Liver (tissue), 9 donors: ENCODE measurements around the gene CIITA. TPM values are rescaled to one million over a fixed set of nuclear protein-coding genes. Genes with fewer than 3 reads are reported as not detected.
A peak's percentile ranks its signal among the peaks of the same experiment; 100 is the strongest.

ENCODE experiments used
- DNase-seq: peaks from one replicate; pipeline ENCODE4 v3.0.0-alpha.2; 2017; ENCODE audit warnings: low spot score
- H3K27ac ChIP-seq, 2 donors: one replicate each; pipeline ENCODE4 v1.7.0; 2013; ENCODE audit warnings: inconsistent platforms in 2 of 2, low read length in 2 of 2, control low read depth in 1 of 2, low read depth in 1 of 2, mild to moderate bottlenecking in 1 of 2
- H3K27me3 ChIP-seq, 4 donors: one replicate each; pipeline versions ENCODE4 v1.6.1 to v1.7.0; 2013; ENCODE audit warnings: low read length in 3 of 4, inconsistent platforms in 1 of 4, mild to moderate bottlenecking in 1 of 4, moderate library complexity in 1 of 4; ENCODE audit not compliant: control insufficient read depth in 4 of 4, insufficient read depth in 4 of 4
- H3K36me3 ChIP-seq, 4 donors: one replicate each; pipeline versions ENCODE4 v1.6.1 to v1.7.0; 2013; ENCODE audit warnings: low read length in 3 of 4, mild to moderate bottlenecking in 3 of 4, low read depth in 1 of 4, moderate library complexity in 1 of 4; ENCODE audit not compliant: control insufficient read depth in 4 of 4, insufficient read depth in 3 of 4
- H3K4me1 ChIP-seq, 4 donors: one replicate each; pipeline versions ENCODE4 v1.6.1 to v1.7.0; 2013; ENCODE audit warnings: low read length in 3 of 4, mild to moderate bottlenecking in 3 of 4, moderate library complexity in 1 of 4; ENCODE audit not compliant: control insufficient read depth in 4 of 4, insufficient read depth in 4 of 4
- H3K4me3 ChIP-seq, 3 donors: one replicate each; pipeline versions ENCODE4 v1.6.1 to v1.7.0; 2013; ENCODE audit warnings: low read length in 3 of 3, control low read depth in 1 of 3, low read depth in 1 of 3, mild to moderate bottlenecking in 1 of 3
- H3K9ac ChIP-seq, 2 donors: one replicate each; pipeline ENCODE4 v1.7.0; 2013; ENCODE audit warnings: low read length in 2 of 2, mild to moderate bottlenecking in 2 of 2, moderate library complexity in 2 of 2, control low read depth in 1 of 2, low read depth in 1 of 2
- H3K9me3 ChIP-seq, 4 donors: one replicate each; pipeline versions ENCODE4 v1.6.1 to v1.7.0; 2013; ENCODE audit warnings: low read length in 3 of 4; ENCODE audit not compliant: control insufficient read depth in 4 of 4
- ATF3 ChIP-seq: IDR thresholded peaks from 2 replicates; pipeline ENCODE4 v1.6.1; 2016; ENCODE audit warnings: antibody characterized with exemption
- GABPA ChIP-seq, 2 donors: IDR thresholded peaks in 1 of 2; conservative IDR thresholded peaks in 1 of 2; 2 replicates each; pipeline ENCODE4 v1.6.1; 2016; ENCODE audit warnings: antibody characterized with exemption in 2 of 2, mild to moderate bottlenecking in 1 of 2, moderate library complexity in 1 of 2
- HNF4A ChIP-seq, 2 donors: conservative IDR thresholded peaks; 2 replicates each; pipeline ENCODE4 v1.6.1; 2016; ENCODE audit warnings: antibody characterized with exemption in 2 of 2, mild to moderate bottlenecking in 2 of 2
- HNF4G ChIP-seq: IDR thresholded peaks from 2 replicates; pipeline ENCODE4 v1.6.1; 2016; ENCODE audit warnings: antibody characterized with exemption
- JUND ChIP-seq, 2 donors: IDR thresholded peaks; 2 replicates each; pipeline ENCODE4 v1.6.1; 2016; ENCODE audit warnings: antibody characterized with exemption in 2 of 2
- NR2F2 ChIP-seq: IDR thresholded peaks from 2 replicates; pipeline ENCODE4 v1.6.1; 2016; ENCODE audit warnings: antibody characterized with exemption
- SP1 ChIP-seq: IDR thresholded peaks from 2 replicates; pipeline ENCODE4 v1.6.1; 2018; ENCODE audit warnings: antibody characterized with exemption, mild to moderate bottlenecking
- TAF1 ChIP-seq: conservative IDR thresholded peaks from 2 replicates; pipeline ENCODE4 v1.6.1; 2016; ENCODE audit warnings: antibody characterized with exemption, mild to moderate bottlenecking
- YY1 ChIP-seq: IDR thresholded peaks from 2 replicates; pipeline ENCODE4 v1.6.1; 2016; ENCODE audit warnings: antibody characterized with exemption, mild to moderate bottlenecking
- ZBTB33 ChIP-seq: IDR thresholded peaks from 2 replicates; pipeline ENCODE4 v1.6.1; 2016; ENCODE audit warnings: antibody characterized with exemption
- WGBS: extraction: QIAGEN DNeasy Blood & Tissue Kit; methylation state at CpG from one replicate; pipeline ENCODE4 v1.1.7; 2013; 5-methylcytosine and 5-hydroxymethylcytosine counted together
- polyA plus RNA-seq, 2 donors: library from polyadenylated mRNA; stranded (reverse) in 1 of 2; unstranded in 1 of 2; fragments of 200-250 nt in 1 of 2; fragments of >200 nt in 1 of 2; fragmentation: Nextera tagmentation in 1 of 2; extraction: Ambion mirVana in 1 of 2; gene quantifications; one replicate each; pipeline versions ENCODE4 v1.2.1 to v1.2.3, GENCODE V29; 2013 to 2015
- total RNA-seq, 2 donors: library from RNA; depleted of rRNA; stranded (reverse); fragments of >200 nt; gene quantifications; one replicate each; pipeline ENCODE4 v1.2.3, GENCODE V29; 2014
- TF ChIP-seq, protein P1 (sequence below): IDR thresholded peaks from 2 replicates; pipeline ENCODE4 v1.6.1; 2016; ENCODE audit warnings: antibody characterized with exemption
- TF ChIP-seq, protein P2 (sequence below): IDR thresholded peaks from 2 replicates; pipeline ENCODE4 v1.6.1; 2016; ENCODE audit warnings: antibody characterized with exemption, mild to moderate bottlenecking
- donor health status: healthy.
- donor health status: healthy.
- donor health status: healthy.
- donor health status: healthy.
- donor health status: healthy.

CIITA gene
- total and polyA plus RNA-seq, 4 donors: 1.6 to 4.2 (median 2.2) TPM

DNA sequence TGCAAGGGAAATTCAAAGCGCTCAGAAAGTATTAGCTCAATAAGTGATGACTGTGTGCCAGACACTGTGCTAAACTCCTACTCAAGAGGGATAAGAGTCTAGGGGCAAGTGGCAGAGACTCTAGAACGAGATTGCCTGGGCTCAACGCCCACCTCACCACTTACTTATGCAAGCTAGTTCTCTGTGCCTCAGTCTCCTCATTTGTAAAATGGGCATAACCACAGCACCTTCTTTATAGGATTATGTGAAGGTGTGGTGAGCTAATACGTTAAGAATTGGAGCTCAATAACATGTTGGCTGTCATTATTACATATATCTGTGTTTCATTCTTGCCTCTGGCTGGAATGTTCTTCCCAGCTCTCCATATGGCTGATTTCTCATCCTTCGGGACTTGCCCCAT is 49.9 kb downstream of the CIITA start:
- TF ChIP-seq NR2F2: no peak
- no peak for TF ChIP-seq JUND (IDR thresholded peaks at IDR 0.05)
- no peak for TF ChIP-seq ATF3
- TF ChIP-seq, protein P1, sequence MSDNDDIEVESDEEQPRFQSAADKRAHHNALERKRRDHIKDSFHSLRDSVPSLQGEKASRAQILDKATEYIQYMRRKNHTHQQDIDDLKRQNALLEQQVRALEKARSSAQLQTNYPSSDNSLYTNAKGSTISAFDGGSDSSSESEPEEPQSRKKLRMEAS: no peak
- no peak for TF ChIP-seq GABPA (IDR thresholded peaks at IDR 0.05 in 1 of 2, conservative IDR thresholded peaks at IDR 0.05 in 1 of 2)
- TF ChIP-seq SP1: no peak
- TF ChIP-seq HNF4A (conservative IDR thresholded peaks at IDR 0.05): no peak
- TF ChIP-seq ZBTB33: no peak
- Histone ChIP-seq H3K27ac (peak overlapping the region in 1 of 2 donors; percentile 15), H3K4me1 (peaks cover 19 to 95% (median 79%) of the 10 kb centered on the region in 4 donors), H3K4me3 (peak overlapping the region in 1 of 3 donors; percentile 14), H3K9ac (no peak overlapping the region), H3K9me3 (no peaks in the 10 kb centered on the region), H3K36me3 (peaks cover 1 to 9% (median 4%) of the 10 kb centered on the region in 4 donors), H3K27me3 (no peaks in the 10 kb centered on the region)
- DNase-seq: no peak
- 76% methylated on average over 5 of the region's 5 CpGs for WGBS

GRCh38 chr16:10927497-10928112 is 50.6 kb downstream of the CIITA start:
- TF ChIP-seq GABPA (IDR thresholded peaks at IDR 0.05 in 1 of 2, conservative IDR thresholded peaks at IDR 0.05 in 1 of 2) (no peak), TAF1 (no peak), HNF4A (conservative IDR thresholded peaks at IDR 0.05) (no peak), HNF4G (no peak), YY1 (no peak), ZBTB33 (no peak)
- TF ChIP-seq, protein P2, sequence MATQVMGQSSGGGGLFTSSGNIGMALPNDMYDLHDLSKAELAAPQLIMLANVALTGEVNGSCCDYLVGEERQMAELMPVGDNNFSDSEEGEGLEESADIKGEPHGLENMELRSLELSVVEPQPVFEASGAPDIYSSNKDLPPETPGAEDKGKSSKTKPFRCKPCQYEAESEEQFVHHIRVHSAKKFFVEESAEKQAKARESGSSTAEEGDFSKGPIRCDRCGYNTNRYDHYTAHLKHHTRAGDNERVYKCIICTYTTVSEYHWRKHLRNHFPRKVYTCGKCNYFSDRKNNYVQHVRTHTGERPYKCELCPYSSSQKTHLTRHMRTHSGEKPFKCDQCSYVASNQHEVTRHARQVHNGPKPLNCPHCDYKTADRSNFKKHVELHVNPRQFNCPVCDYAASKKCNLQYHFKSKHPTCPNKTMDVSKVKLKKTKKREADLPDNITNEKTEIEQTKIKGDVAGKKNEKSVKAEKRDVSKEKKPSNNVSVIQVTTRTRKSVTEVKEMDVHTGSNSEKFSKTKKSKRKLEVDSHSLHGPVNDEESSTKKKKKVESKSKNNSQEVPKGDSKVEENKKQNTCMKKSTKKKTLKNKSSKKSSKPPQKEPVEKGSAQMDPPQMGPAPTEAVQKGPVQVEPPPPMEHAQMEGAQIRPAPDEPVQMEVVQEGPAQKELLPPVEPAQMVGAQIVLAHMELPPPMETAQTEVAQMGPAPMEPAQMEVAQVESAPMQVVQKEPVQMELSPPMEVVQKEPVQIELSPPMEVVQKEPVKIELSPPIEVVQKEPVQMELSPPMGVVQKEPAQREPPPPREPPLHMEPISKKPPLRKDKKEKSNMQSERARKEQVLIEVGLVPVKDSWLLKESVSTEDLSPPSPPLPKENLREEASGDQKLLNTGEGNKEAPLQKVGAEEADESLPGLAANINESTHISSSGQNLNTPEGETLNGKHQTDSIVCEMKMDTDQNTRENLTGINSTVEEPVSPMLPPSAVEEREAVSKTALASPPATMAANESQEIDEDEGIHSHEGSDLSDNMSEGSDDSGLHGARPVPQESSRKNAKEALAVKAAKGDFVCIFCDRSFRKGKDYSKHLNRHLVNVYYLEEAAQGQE: no peak
- H3K4me3 ChIP-seq: peak overlapping the region in 2 of 3 donors; percentile 47 to 66
- WGBS: 92% methylated on average over 11 of the region's 11 CpGs
- no peaks in the 10 kb centered on the region for H3K27me3 ChIP-seq
- DNase-seq: no peak
- H3K9ac ChIP-seq: no peak overlapping the region
- no peaks in the 10 kb centered on the region for H3K9me3 ChIP-seq
- H3K36me3 ChIP-seq: peaks cover 1 to 9% (median 4%) of the 10 kb centered on the region in 4 donors
- H3K27ac ChIP-seq: no peak overlapping the region
- H3K4me1 ChIP-seq: peaks cover 20 to 90% (median 73%) of the 10 kb centered on the region in 4 donors
